Measurements from ENCODE around the gene C2. TPM values are rescaled to one million over a fixed set of nuclear protein-coding genes. Genes with fewer than 3 reads are reported as not detected.
A peak's percentile ranks its signal among the peaks of the same experiment; 100 is the strongest.

Gene C2
- total and polyA plus RNA-seq, 2 experiments from 2014 or later = 1.4 to 2.1 TPM

DNA sequence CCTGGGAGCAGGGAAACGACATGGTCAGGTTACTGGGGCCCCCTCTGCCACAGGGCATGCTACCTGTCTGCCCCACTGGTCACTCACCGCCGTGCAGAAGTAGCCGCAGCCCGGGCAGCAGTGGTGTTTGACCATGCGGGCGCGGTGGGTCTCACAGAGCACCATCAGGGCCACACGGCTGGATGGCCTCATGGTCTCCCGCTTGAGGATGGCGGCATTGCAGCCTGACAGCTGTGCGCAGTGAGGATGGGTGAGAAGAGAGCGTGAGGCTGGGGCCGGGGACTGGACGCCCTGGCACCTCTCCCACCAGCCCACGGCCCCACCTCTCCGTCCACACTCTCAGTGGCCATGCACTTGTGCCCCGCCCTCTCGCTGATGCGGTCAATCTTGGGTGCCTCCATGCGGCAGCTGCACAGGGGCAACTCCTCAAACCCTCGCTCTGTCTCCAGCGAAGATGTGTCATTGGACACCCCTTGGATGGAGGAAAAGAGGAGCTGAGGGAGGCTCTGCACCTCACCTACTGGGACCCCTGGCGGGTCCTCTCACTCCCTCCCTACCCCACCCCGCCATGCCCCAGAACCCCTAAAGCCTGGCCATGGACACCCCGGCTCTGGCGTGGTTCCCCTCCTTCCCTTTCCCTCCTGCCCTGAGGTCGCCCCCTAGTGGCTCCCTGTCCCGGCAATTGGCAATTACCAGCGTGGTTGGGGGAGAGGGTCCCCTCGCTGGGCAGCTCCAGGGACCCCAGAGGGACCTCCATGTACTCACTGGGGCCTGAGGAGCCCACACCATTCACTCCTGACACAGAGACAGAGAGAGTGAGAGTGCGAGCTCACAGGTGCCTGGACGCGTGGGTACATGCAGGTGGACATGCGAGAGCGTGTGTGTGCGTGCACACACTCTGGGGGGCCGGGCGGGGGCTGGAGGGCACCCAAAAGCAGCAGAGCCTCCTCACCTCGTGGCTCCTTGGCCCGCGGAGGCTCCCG lies 39.0 kb upstream of the C2 start:
- H3K4me2 ChIP-seq (ENCODE audit: unreplicated experiment) = no peak overlapping the region
- H3K9ac ChIP-seq = no peak overlapping the region
- WGBS, 2 experiments (ENCODE audit: low coverage in 1 of 2, low lambda C conversion rate in 2 of 2, missing lambda C conversion rate in 2 of 2) = 77 to 81% methylated on average over 31 to 42 of the region's 43 CpGs
- H2AFZ ChIP-seq = no peak overlapping the region
- H3K9me3 ChIP-seq (ENCODE audit: low read depth) = no peaks in the 10 kb centered on the region
- no peak overlapping the region for H3K4me3 ChIP-seq
- H3K9me2 ChIP-seq (ENCODE audit: insufficient read depth) = no peaks in the 10 kb centered on the region
- DNase-seq = peak; percentile 40
- no peak overlapping the region for H3K27ac ChIP-seq
- H3F3A ChIP-seq (ENCODE audit: insufficient read depth) = no peaks in the 10 kb centered on the region
- H3K4me1 ChIP-seq (ENCODE audit: insufficient read depth) = no peaks in the 10 kb centered on the region
- TF ChIP-seq EZH2phosphoT487 (IDR thresholded peaks at IDR 0.05; ENCODE audit: insufficient read depth, low read depth) (no peak), EZH2 (IDR thresholded peaks at IDR 0.05; ENCODE audit: insufficient read depth, poor library complexity, severe bottlenecking) (no peak)
- H4K20me1 ChIP-seq (ENCODE audit: insufficient read depth) = no peaks in the 10 kb centered on the region
- H3K27me3 ChIP-seq (replicated peaks; ENCODE audit: insufficient read depth) = no peaks in the 10 kb centered on the region
- in situ Hi-C loops (cut with MboI) = no loop called here
- peaks cover 12% of the 10 kb centered on the region; the same call in 1 of the 2 replicates for H3K36me3 ChIP-seq (ENCODE audit: low read depth)
- no peaks in the 10 kb centered on the region for H3K79me2 ChIP-seq (ENCODE audit: insufficient read depth)

DNA sequence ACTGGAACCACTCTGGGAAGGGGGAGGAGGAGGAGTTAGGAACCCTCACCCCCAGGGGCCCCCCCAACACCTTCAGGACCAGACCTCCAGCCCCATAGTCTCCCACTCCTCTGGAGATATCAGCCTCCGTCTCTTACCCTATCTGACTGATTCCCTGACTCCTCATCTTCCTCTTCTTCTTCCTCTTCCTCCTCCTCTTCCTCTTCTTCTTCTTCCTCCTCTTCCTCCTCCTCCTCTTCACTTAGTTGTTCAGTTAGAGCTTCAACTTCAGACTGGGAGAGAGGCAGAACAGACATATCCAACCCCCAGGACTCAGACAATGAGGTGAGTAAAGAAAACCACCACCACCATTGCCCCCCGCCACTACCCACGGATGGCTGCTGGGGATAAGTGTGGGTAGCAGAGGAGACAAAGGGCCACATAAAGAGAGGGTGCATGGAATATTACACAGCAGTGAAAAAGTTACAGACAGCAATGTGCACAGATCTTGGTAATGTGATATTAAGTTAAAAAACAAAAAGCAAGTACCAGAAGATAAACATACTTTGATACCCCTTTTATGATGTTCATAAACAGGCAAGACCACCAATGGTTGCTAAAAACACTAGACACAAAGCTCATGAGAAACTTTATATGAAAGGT lies 38.1 kb upstream of the C2 start:
- H3K79me2 ChIP-seq (ENCODE audit: insufficient read depth) = no peaks in the 10 kb centered on the region
- DNase-seq = no peak
- no peaks in the 10 kb centered on the region for H3K9me3 ChIP-seq (ENCODE audit: low read depth)
- 91 to 96% methylated on average over 2 to 3 of the region's 3 CpGs for WGBS, 2 experiments (ENCODE audit: low coverage in 1 of 2, low lambda C conversion rate in 2 of 2, missing lambda C conversion rate in 2 of 2)
- no peaks in the 10 kb centered on the region for H3K4me1 ChIP-seq (ENCODE audit: insufficient read depth)
- H2AFZ ChIP-seq = no peak overlapping the region
- H3K4me2 ChIP-seq (ENCODE audit: unreplicated experiment) = no peak overlapping the region
- H4K20me1 ChIP-seq (ENCODE audit: insufficient read depth) = no peaks in the 10 kb centered on the region
- TF ChIP-seq EZH2 (IDR thresholded peaks at IDR 0.05; ENCODE audit: insufficient read depth, poor library complexity, severe bottlenecking) = no peak
- TF ChIP-seq EZH2phosphoT487 (IDR thresholded peaks at IDR 0.05; ENCODE audit: insufficient read depth, low read depth) = no peak
- no peak overlapping the region for H3K27ac ChIP-seq
- H3K9me2 ChIP-seq (ENCODE audit: insufficient read depth) = no peaks in the 10 kb centered on the region
- H3K9ac ChIP-seq = no peak overlapping the region
- H3K36me3 ChIP-seq (ENCODE audit: low read depth) = peaks cover 12% of the 10 kb centered on the region; the same call in 1 of the 2 replicates
- in situ Hi-C loops (cut with MboI) = no loop called here
- no peaks in the 10 kb centered on the region for H3F3A ChIP-seq (ENCODE audit: insufficient read depth)
- no peak overlapping the region for H3K4me3 ChIP-seq
- H3K27me3 ChIP-seq (replicated peaks; ENCODE audit: insufficient read depth) = no peaks in the 10 kb centered on the region

GRCh38 chr6:31892821-31893220 lies 34.7 kb upstream of the C2 start:
- H4K20me1 ChIP-seq (ENCODE audit: insufficient read depth) = no peaks in the 10 kb centered on the region
- WGBS, 2 experiments (ENCODE audit: low coverage in 1 of 2, low lambda C conversion rate in 2 of 2, missing lambda C conversion rate in 2 of 2) = 77 to 87% methylated on average over 6 of the region's 6 CpGs
- in situ Hi-C loops (cut with MboI) = no loop called here
- no peak overlapping the region for H3K9ac ChIP-seq
- H2AFZ ChIP-seq = no peak overlapping the region
- no peaks in the 10 kb centered on the region for H3K4me1 ChIP-seq (ENCODE audit: insufficient read depth)
- peaks cover 12% of the 10 kb centered on the region; the same call in 1 of the 2 replicates for H3K36me3 ChIP-seq (ENCODE audit: low read depth)
- DNase-seq = no peak
- no peak overlapping the region for H3K4me3 ChIP-seq
- TF ChIP-seq EZH2 (IDR thresholded peaks at IDR 0.05; ENCODE audit: insufficient read depth, poor library complexity, severe bottlenecking) (no peak), EZH2phosphoT487 (IDR thresholded peaks at IDR 0.05; ENCODE audit: insufficient read depth, low read depth) (no peak)
- no peaks in the 10 kb centered on the region for H3K27me3 ChIP-seq (replicated peaks; ENCODE audit: insufficient read depth)
- no peaks in the 10 kb centered on the region for H3F3A ChIP-seq (ENCODE audit: insufficient read depth)
- H3K27ac ChIP-seq = no peak overlapping the region
- H3K79me2 ChIP-seq (ENCODE audit: insufficient read depth) = no peaks in the 10 kb centered on the region
- no peaks in the 10 kb centered on the region for H3K9me2 ChIP-seq (ENCODE audit: insufficient read depth)
- H3K9me3 ChIP-seq (ENCODE audit: low read depth) = no peaks in the 10 kb centered on the region
- no peak overlapping the region for H3K4me2 ChIP-seq (ENCODE audit: unreplicated experiment)

DNA sequence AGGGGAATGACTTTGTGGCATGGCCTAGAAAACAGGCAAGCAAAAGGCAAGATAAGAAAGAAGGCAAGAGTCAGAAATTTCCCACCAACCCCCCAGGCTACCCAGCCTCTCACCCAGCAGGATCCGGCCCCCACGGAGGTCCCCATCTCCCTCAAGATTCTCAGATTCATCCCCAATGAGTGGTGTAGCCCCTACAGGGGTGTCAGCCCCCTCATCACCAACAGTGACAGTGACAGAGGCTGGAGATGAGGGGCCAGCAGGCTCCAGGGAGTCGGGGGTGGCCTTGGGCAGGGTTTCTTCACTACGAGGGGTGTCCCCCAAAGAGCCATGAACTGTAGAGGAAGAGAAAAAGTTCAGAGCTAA lies 31.0 kb upstream of the C2 start:
- Histone ChIP-seq H3K79me2 (ENCODE audit: insufficient read depth) (peaks cover 6% of the 10 kb centered on the region; the same call in 1 of the 2 replicates), H3K4me2 (ENCODE audit: unreplicated experiment) (peak overlapping the region; percentile 81), H2AFZ (peak overlapping the region; percentile 80), H3F3A (ENCODE audit: insufficient read depth) (peaks cover 4% of the 10 kb centered on the region; the same call in 1 of the 2 replicates), H3K36me3 (ENCODE audit: low read depth) (peaks cover 7% of the 10 kb centered on the region; the same call in 1 of the 2 replicates), H3K4me1 (ENCODE audit: insufficient read depth) (peaks cover 4% of the 10 kb centered on the region), H3K4me3 (peak overlapping the region; percentile 88), H3K27ac (no peak overlapping the region), H3K27me3 (replicated peaks; ENCODE audit: insufficient read depth) (no peaks in the 10 kb centered on the region), H3K9me3 (ENCODE audit: low read depth) (no peaks in the 10 kb centered on the region), H4K20me1 (ENCODE audit: insufficient read depth) (no peaks in the 10 kb centered on the region), H3K9ac (peak overlapping the region; percentile 82), H3K9me2 (ENCODE audit: insufficient read depth) (no peaks in the 10 kb centered on the region)
- 49 to 50% methylated on average over 4 of the region's 4 CpGs for WGBS, 2 experiments (ENCODE audit: low coverage in 1 of 2, low lambda C conversion rate in 2 of 2, missing lambda C conversion rate in 2 of 2)
- TF ChIP-seq EZH2 (IDR thresholded peaks at IDR 0.05; ENCODE audit: insufficient read depth, poor library complexity, severe bottlenecking) (no peak), EZH2phosphoT487 (IDR thresholded peaks at IDR 0.05; ENCODE audit: insufficient read depth, low read depth) (no peak)
- in situ Hi-C loops (cut with MboI) = no loop called here
- no peak for DNase-seq
